Fibroblast of lung (primary cell): Measurements from ENCODE around the gene CNOT8. TPM values are rescaled to one million over a fixed set of nuclear protein-coding genes. Genes with fewer than 3 reads are reported as not detected.
A peak's percentile ranks its signal among the peaks of the same experiment; 100 is the strongest.

Experiments used
- DNase-seq, 2 donors: peaks; one replicate each; pipeline versions ENCODE4 v3.0.0 to v3.0.0-alpha.2; 2010; ENCODE audit warnings: low read depth in 2 of 2
- H2AFZ ChIP-seq: 2 replicates; pipeline ENCODE4 v1.5.1; 2012; ENCODE audit warnings: low read length, control low read depth, inconsistent platforms
- H3K27ac ChIP-seq: 2 replicates; pipeline ENCODE4 v1.5.1; 2011; ENCODE audit warnings: low read length, control low read depth; ENCODE audit not compliant: insufficient read depth
- H3K27me3 ChIP-seq: 2 replicates; pipeline ENCODE4 v1.5.1; 2011; ENCODE audit warnings: mild to moderate bottlenecking, low read length; ENCODE audit not compliant: control insufficient read depth, insufficient read depth
- H3K36me3 ChIP-seq: 2 replicates; pipeline ENCODE4 v1.5.1; 2011; ENCODE audit warnings: low read length; ENCODE audit not compliant: control insufficient read depth, insufficient read depth
- H3K4me1 ChIP-seq: 2 replicates; pipeline ENCODE4 v1.5.1; 2011; ENCODE audit warnings: low read length; ENCODE audit not compliant: control insufficient read depth, insufficient read depth; ENCODE audit errors: extremely low read depth
- H3K4me2 ChIP-seq: 2 replicates; pipeline ENCODE4 v1.5.1; 2011; ENCODE audit warnings: low read length, control low read depth; ENCODE audit not compliant: insufficient read depth; ENCODE audit errors: extremely low read depth
- H3K4me3 ChIP-seq, 4 experiments: fragments of 200-600 bp in 1 of 4; sonication (generic) in 1 of 4; replicated peaks in 1 of 4; 2 replicates each; pipeline ENCODE4 v1.5.1; 2011 to 2016; ENCODE audit warnings: low read length in 4 of 4, low read depth in 3 of 4, mild to moderate bottlenecking in 3 of 4, control low read depth in 2 of 4, inconsistent platforms in 1 of 4, mixed read lengths in 1 of 4; ENCODE audit not compliant: insufficient read depth in 1 of 4; ENCODE audit errors: control extremely low read depth in 1 of 4
- H3K79me2 ChIP-seq: 2 replicates; pipeline ENCODE4 v1.5.1; 2012; ENCODE audit warnings: mild to moderate bottlenecking, low read length, inconsistent platforms; ENCODE audit not compliant: control insufficient read depth, insufficient read depth
- H3K9ac ChIP-seq: 2 replicates; pipeline ENCODE4 v1.5.1; 2011; ENCODE audit warnings: mild to moderate bottlenecking, low read length, control low read depth; ENCODE audit not compliant: insufficient read depth
- H3K9me3 ChIP-seq: 2 replicates; pipeline ENCODE4 v1.5.1; 2012; ENCODE audit warnings: low read depth, low read length; ENCODE audit not compliant: control insufficient read depth, insufficient read depth
- H4K20me1 ChIP-seq: 2 replicates; pipeline ENCODE4 v1.5.1; 2011; ENCODE audit warnings: low read length; ENCODE audit not compliant: control insufficient read depth, insufficient read depth; ENCODE audit errors: extremely low read depth
- EZH2 ChIP-seq: IDR thresholded peaks from 2 replicates; pipeline ENCODE4 v1.5.1; 2012; ENCODE audit warnings: low read length, control low read depth, mild to moderate bottlenecking; ENCODE audit errors: missing control alignments
- polyA plus RNA-seq, 2 donors: library from polyadenylated mRNA; depleted of rRNA in 1 of 2; stranded (reverse) in 1 of 2; unstranded in 1 of 2; fragments of >200 nt; gene quantifications; 2 replicates each; pipeline ENCODE4 v1.2.1, GENCODE V29; 2011 to 2012; ENCODE audit warnings: missing spikeins in 1 of 2
- total RNA-seq: library from RNA; depleted of rRNA; stranded (reverse); fragments of >200 nt; gene quantifications from 2 replicates; pipeline ENCODE4 v1.2.1, GENCODE V29; 2014
- TF ChIP-seq, protein P1 (sequence below), 2 donors: IDR thresholded peaks in 1 of 2; conservative IDR thresholded peaks in 1 of 2; 1 replicate in 1 of 2; 2 replicates in 1 of 2; pipeline ENCODE4 v1.5.1; 2011 to 2012; ENCODE audit warnings: low read length in 2 of 2, control low read depth in 1 of 2, inconsistent platforms in 1 of 2, low read depth in 1 of 2, mild to moderate bottlenecking in 1 of 2

The CNOT8 gene
- total and polyA plus RNA-seq, 2 donors (not counting 1 experiment from before 2014, with no cell fraction given): 50.7 to 66.7 TPM

DNA sequence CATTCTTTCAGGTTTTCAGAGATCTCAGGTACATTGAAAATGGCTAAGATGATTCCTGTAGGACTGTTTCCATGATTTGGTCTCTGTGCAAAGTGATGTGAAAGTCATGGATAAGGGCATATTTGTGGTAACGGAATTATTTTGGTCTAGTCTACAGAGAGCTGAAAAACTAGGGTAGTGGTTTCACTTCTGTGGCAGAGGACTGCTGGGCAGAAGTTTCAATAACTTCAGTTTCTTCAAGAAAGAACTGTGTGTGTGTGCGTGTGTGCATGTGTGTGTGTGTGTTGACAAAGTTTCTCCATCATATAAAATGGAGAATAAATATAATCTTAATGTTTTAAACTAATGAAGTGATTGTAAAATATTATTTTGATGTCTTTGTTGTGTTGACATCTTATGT lies 4.3 kb downstream of the CNOT8 start:
- Histone ChIP-seq H3K79me2 (peaks cover 66% of the 10 kb centered on the region), H4K20me1 (no peaks in the 10 kb centered on the region), H3K27me3 (no peaks in the 10 kb centered on the region), H3K4me3 (no peak overlapping the region), H3K4me1 (peaks cover 11% of the 10 kb centered on the region), H3K27ac (no peak overlapping the region), H3K4me2 (no peak overlapping the region), H3K36me3 (peaks cover 4% of the 10 kb centered on the region), H2AFZ (no peak overlapping the region), H3K9me3 (no peaks in the 10 kb centered on the region), H3K9ac (no peak overlapping the region)
- TF ChIP-seq, protein P1, sequence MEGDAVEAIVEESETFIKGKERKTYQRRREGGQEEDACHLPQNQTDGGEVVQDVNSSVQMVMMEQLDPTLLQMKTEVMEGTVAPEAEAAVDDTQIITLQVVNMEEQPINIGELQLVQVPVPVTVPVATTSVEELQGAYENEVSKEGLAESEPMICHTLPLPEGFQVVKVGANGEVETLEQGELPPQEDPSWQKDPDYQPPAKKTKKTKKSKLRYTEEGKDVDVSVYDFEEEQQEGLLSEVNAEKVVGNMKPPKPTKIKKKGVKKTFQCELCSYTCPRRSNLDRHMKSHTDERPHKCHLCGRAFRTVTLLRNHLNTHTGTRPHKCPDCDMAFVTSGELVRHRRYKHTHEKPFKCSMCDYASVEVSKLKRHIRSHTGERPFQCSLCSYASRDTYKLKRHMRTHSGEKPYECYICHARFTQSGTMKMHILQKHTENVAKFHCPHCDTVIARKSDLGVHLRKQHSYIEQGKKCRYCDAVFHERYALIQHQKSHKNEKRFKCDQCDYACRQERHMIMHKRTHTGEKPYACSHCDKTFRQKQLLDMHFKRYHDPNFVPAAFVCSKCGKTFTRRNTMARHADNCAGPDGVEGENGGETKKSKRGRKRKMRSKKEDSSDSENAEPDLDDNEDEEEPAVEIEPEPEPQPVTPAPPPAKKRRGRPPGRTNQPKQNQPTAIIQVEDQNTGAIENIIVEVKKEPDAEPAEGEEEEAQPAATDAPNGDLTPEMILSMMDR (conservative IDR thresholded peaks at IDR 0.05 in 1 of 2, IDR thresholded peaks at IDR 0.05 in 1 of 2; ENCODE audit: low read depth in 1 of 2, low read length in 2 of 2): no peak
- TF ChIP-seq EZH2: no peak
- peak in 1 of 2 donors; percentile 57 for DNase-seq

DNA sequence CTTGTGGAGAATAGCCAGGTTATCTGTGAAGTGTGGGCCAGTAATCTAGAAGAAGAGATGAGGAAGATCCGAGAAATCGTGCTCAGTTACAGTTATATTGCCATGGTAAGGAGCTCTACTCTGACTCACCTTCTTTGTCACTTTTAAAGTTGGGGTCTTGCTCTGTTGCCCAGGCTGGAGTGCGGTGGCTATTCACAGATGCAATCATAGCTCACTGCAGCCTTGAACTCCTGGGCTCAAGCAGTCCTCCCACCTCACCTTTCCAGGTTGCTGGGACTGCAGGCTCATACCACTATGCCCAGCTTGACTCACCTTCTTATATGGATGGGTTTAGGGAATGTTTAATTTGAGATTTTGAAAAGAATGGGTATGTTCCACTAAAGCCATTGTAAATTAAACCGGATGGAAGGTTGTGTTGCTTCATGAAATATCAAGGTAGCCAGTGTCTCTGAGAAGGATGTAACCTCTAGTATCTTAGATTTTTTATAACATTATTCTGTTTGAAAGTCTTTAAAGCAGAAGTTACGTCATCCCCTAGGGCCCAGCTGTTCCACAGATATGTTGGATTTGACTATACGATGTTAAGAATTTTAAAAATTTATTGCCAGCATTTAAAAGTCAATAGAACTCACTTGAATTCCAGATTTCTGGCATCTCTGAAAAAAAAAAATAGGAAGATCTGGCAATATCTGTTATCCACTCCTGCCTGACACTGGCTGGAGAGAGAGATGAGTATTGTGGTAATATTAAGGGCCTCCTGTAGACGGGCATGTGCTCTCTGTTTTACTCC lies 5.1 kb downstream of the CNOT8 start:
- Histone ChIP-seq H3K4me1 (peaks cover 11% of the 10 kb centered on the region), H4K20me1 (no peaks in the 10 kb centered on the region), H3K9ac (no peak overlapping the region), H3K79me2 (peaks cover 66% of the 10 kb centered on the region), H2AFZ (no peak overlapping the region), H3K9me3 (no peaks in the 10 kb centered on the region), H3K4me3 (no peak overlapping the region), H3K27me3 (no peaks in the 10 kb centered on the region), H3K27ac (no peak overlapping the region), H3K4me2 (no peak overlapping the region), H3K36me3 (peaks cover 4% of the 10 kb centered on the region)
- TF ChIP-seq, protein P1 (conservative IDR thresholded peaks at IDR 0.05 in 1 of 2, IDR thresholded peaks at IDR 0.05 in 1 of 2; ENCODE audit: low read depth in 1 of 2, low read length in 2 of 2): no peak
- no peak for TF ChIP-seq EZH2
- DNase-seq: no peak

DNA sequence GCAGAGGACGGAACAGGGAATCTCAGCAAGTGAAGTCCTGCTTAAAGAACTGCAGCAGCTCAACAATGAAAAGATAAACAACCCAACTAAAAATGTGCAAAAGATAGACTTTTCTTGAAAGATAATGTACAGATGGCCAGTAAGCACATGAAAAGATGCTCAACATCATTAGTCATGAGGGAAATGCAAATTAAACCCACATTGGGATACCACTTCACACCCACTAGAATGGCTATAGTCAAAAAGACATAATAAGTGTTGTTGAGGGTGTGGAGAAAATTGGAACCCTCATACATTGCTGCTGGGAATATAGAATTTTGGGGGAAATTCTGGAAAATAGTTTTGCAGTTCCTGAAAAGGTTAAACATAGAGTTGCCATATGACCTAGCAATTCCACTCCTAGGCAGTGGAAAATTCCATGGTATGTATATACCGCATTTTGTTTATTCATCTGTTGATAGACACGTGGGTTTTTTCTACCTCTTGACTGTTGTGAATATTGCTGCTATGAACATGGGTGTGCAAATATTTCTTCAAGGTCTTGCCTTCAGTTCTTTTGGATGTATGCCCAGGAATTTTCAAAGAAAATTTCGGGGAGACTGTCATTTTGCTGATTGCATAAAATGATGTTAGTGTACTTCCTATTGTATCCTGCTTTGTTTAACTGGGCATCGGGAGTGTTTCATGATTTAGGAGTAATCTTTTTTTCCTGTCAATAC lies 7.2 kb downstream of the CNOT8 start:
- TF ChIP-seq, protein P1 (conservative IDR thresholded peaks at IDR 0.05 in 1 of 2, IDR thresholded peaks at IDR 0.05 in 1 of 2; ENCODE audit: low read depth in 1 of 2, low read length in 2 of 2): no peak
- TF ChIP-seq EZH2: no peak
- Histone ChIP-seq H3K79me2 (peaks cover 46% of the 10 kb centered on the region), H3K27ac (no peak overlapping the region), H3K9ac (no peak overlapping the region), H3K4me2 (no peak overlapping the region), H3K36me3 (peaks cover 6% of the 10 kb centered on the region), H3K4me3 (no peak overlapping the region), H3K4me1 (peaks cover 6% of the 10 kb centered on the region), H3K27me3 (no peaks in the 10 kb centered on the region), H4K20me1 (no peaks in the 10 kb centered on the region), H2AFZ (no peak overlapping the region), H3K9me3 (no peaks in the 10 kb centered on the region)
- no peak for DNase-seq
